Skin of body (tissue), 2 donors: Measurements from ENCODE around the gene DDO. TPM values are rescaled to one million over a fixed set of nuclear protein-coding genes. Genes with fewer than 3 reads are reported as not detected.
A peak's percentile ranks its signal among the peaks of the same experiment; 100 is the strongest.
"Not testable (repeated sequence)": the region's sequence is repeated elsewhere in the genome, so short reads cannot be mapped to it uniquely, and the experiment has no call there.

Experiments used
- DNase-seq: peaks from one replicate; lab custom pipeline; 2025; lab: John Stamatoyannopoulos, UW
- total RNA-seq: library from RNA; depleted of rRNA; stranded (reverse); fragments of >200 nt; gene quantifications from one replicate; pipeline ENCODE4 v1.2.3, GENCODE V29; 2014

DDO gene, protein sequence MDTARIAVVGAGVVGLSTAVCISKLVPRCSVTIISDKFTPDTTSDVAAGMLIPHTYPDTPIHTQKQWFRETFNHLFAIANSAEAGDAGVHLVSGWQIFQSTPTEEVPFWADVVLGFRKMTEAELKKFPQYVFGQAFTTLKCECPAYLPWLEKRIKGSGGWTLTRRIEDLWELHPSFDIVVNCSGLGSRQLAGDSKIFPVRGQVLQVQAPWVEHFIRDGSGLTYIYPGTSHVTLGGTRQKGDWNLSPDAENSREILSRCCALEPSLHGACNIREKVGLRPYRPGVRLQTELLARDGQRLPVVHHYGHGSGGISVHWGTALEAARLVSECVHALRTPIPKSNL
- total RNA-seq: 1.3 TPM

DNA sequence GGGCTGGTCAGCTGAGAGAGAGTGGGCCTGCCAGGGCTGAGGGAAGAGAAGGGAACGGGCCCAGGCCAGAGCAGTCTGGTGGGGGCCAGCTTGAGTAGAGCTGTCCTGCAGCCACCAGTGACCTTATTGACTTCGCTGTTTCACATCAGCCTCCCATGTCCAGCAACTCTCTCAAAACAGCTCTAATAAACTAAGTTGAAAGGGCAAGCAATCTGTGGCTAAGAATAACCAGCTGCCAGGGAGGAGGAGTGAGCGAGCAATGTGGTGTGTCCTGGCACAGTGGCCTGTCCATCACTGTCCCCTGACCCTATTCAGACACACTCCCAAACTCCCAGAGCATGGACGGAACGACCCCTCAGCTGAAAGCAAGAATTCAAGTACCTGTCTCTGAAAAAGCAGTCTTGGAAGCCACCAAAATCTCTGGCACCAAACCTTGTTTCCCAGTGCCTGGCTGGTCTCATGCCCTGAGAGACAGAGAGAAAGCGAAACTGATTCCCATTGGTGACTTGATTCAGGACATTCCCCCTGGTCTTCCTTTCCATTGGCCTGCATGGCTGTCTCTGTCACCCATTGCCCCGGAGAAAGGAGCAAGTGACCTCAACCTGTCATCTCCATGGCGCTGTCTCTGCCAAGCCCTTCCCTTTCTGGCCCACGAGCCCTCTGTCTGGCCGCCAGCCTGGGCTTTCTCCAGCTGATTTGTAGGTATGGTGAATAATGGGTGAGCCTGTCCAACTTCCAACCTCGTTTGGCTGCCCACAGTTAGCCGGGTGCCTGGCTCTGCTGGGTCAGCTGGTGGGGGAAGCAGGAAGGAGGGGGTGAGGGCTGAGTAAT, at the start of gene DDO:
TSS of gene DDO (minus strand) at position 490 of the 831 bp plus-strand sequence. CDS start 2,113 bp downstream, outside the sequence.
- no peak for DNase-seq

DNA sequence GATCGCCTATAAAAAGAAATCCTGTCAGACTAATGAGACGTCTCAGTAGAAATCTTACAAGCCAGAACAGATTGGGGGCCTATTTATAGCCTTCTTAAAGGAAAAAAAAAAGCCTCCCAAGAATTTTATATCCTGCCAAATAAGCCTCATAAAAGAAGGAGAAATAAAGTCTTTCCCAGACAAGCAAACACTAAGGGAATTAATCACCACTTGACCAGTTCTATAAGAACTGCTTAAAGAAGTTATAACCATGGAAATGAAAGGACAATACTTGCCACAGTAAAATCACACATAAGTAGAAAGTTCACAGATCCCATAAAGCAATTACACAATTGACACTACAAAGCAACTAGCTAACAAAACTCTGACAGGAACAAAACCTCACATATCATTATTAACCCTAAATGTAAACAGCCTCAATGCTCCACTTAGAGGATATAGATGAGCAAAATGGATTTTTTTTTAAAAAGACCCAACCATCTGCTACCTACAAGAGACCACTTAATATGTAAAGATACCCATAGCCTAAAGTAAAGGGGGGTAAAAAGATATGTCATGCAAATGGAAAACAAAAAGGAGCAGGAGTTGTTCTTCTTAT, 47.6 kb upstream of the DDO start:
- no peak for DNase-seq

DNA sequence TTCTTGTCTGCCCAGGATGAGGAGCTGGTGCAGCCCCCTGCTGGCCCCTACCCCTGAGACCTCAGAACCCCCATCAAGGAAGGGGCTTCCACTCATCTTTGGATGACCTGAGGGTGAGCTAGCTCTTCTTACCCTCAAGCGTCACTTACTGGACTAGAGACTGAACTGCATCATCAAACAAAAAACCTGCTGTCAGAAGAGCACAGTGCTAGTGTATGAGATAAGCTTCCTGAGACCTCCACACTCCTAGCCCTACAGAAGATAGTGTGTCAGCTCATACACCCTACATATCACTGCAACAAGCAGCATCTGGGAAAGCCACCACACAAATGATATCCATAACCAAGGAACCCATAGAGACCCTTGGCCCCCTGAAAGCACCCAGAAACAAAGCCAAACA, 46.0 kb upstream of the DDO start:
- DNase-seq: no peak

DNA sequence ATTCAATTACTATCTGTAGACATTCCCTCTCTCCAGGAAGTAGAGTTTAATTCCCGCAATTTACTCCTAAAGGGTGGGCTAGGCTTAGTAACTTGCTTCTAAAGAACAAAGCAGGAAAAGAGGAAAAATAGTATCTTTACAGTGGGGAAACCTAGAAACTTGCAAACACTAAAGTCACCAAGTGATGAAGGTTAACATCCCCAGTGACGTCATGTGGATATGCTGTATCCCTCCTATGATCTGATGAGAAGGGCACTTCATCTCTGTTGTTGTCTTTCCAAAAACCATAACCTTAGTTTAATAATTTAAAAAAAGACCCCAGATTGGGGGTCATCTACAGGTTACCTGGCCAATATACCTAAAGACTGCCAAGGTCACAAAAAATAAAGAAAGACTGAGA, 43.8 kb upstream of the DDO start:
- no peak for DNase-seq

DNA sequence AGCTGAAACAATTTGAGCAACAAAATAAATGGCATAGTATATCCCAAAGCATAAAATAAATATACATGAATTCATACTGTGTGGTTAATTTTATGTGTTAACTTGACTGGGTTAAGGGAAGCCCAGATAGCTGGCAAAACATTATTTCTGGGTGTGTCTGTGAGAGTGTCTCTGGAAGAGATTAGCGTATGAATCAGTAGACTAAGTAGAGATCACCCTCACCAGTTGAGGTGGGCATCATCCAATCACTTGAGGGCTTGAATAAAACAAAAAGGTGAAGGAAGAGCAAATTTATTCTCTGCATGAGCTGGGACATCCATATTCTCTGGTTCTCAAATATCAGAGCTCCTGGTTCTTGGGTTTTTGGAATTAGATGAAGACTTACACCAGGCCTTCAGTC, 43.1 kb upstream of the DDO start:
- DNase-seq: no peak

DNA sequence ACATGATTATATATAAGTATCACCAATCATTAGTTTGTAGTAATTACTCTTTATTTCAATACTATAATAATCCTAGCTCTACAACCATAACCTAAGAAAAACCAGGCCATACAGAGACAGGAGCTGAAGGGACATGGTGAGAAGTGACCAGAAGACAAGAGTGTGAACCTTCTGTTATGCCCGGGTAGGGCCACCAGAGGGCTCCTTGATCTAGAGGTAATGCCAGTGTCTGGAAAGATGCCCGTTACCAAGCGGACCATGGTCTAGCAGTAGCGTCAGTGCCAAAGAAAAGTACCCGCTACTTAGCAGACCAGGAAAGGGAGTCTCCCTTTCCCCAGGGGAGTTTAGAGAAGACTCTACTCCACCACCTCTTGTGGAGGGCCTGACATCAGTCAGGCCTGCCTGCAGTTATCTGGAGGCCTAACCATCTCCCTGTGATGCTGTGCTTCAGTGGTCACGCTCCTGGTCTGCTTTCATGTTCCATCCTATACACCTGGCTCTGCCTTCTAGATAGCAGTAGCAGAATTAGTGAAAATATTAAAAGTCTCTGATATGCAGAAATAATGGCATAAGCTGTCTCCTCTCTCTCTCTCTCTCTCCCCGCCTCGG, 42.3 kb upstream of the DDO start:
- DNase-seq: not testable (repeated sequence)

DNA sequence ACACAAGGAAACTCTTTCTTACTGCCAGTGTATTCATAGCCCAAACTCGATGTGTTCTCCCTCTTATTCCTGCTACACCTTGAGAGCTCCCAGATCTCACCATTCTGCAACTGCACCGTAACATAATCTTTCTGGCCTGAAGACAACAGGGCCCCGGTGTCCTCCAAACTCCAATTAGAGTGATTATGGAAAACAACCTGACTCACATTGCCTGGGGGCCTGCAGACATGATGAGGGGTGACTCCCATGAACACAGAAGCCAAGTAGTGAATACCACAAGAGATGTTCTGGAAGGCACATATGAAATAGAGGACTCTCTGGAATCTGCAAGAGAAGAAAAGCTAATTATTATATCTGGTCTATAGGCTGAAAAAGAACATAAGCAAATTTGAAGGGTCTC, 41.3 kb upstream of the DDO start:
- no peak for DNase-seq

DNA sequence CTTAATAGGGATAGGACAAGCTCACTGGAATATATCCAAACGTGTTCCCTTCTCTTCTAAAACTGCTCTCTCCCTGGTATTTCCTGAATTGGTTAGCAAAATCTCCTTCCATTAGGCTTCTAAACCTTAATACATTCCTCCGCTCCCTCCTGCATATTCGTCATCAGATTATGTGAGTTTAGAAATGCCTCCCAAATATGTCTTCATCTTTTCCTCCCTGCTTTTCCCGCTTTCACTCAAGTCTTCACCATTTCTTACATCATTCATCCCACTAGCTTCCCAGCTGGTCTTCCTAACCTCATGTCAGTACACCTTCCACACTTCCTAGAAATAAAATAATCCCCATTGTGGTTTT, 34.1 kb upstream of the DDO start:
- no peak for DNase-seq

DNA sequence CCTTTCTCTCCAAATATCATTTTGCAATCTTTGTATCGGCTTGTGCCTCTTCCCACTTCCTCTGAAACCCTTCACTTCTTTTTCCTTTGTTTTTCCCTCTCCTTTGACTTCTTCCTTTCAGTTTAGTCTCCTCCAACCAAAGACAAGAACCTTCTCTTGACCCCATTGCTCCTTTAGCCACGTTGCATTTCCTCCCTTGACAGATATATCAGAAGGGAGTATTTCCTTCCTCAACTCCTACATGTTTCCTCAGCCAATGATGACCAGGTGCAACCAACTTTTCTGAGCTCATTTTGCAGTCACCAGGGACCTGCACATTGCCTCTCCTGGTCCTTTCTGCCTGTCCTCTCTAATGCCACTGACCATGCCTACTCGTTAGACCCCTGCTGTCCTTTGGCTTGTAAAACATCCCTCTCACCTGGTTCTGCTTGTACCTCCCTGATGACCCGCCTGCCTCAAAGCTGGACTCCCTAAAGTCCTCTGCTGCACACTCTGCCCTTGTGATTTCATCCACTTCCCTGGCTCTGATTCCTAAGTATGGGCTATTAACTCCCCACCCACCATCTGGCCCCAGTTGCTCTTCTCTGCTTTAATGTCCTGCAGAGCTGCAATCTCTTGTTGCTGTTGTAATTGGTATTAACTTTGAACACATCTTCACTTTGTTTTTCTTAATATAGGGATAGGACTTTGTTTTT, 33.6 kb upstream of the DDO start:
- no peak for DNase-seq

DNA sequence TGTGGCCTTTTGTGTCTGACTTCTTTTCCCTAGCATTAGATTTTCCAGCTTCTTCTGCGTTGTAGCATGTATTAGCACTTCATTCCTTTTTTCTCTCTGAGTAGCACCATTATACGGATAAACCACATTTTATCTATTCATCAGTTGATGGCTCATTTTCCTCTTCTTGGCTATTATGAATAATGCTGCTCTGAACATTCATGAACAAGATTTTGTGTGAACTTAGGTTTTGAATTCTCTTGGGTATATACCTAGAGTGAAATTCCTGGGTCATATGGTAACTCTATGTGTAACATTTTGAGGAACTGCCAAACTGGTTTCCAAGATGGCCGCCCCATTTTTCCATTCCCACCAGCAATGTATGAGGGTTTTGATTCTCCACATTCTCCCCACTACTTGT, 32.4 kb upstream of the DDO start:
- no peak for DNase-seq

DNA sequence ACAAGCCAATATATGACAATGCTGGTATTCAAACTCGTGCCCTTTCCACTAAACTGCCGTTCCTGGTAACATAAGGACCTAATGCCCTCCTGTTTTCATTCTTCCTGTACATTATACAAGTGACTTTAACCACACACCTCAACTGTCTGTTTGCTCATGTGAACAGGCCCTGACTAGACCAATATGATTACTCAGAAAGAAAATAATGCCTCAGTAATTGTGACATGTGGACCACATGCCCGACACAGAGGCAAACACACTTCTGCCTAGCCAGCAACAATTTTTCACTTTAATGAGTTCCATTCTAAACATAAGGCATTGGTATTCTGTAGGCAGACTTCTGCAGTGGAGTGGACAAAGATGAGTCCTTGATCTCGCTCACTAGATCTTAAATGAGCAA, 31.0 kb upstream of the DDO start:
- DNase-seq: no peak

DNA sequence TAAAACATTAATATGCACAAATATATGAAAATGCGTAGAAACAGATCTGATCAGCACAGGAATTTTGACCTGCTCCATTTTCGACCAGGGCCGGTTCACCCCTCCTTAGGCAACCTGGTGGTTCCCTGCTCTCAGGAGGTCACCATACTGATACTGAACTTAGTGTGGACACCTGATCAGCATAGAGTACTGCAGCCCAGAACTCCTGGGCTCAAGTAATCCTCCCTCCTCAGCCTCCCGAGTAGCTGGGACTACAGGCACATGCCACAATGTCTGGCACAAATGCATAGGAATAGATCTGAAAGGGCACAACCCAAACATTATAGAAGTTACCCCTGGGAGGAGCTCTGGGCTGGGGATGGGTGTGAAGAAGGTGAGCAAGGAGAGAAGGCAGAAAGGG, 24.7 kb upstream of the DDO start:
- DNase-seq: no peak

DNA sequence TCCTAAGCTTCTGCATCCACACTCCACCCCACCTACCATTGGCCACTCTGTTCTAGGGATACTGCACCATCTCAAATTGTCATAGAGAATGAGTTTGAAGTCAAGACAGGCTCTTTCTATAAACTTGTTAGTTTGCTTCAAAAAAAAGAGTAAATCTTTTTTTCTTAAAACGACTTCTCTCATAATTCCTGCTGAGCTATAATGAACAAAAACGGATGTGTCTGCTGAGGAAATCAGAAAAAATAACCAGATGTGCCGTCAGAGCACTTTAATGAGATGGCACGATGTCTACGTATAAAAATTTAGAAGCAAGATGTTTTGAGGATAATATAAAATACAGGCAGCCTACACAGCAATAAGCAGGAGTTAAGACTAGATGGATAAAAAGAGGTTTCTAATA, 24.0 kb upstream of the DDO start:
- peak; percentile 29 for DNase-seq

DNA sequence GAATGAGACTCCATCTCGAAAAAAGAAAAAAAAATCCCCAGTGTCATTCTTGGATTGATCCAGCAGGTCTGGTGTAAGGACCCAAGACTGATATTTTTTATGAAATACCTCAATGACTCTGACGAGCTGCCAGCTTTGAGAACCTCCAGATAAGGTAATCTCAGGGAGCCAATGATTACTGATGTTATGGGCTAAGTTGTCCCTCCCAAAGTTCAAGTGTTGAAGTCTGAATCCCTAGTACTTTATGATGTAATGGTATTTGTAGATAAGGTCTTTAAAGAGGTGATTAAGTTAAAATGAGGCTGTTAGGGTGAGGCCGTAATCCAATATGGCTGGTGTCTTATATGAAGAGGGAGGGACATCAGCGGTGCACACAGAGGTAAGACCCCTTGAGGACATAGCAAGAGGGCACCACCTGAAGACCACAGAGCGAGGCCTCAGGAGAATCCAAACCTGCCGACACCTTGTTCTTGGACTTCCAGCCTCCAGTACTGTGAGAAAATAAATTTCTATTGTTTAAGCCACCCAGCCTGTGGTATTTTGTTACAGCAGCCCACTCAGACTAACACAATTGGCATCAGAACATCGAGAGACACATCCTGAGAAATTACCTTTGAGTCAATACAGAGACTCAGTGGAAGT, 19.7 kb upstream of the DDO start:
- DNase-seq: no peak

DNA sequence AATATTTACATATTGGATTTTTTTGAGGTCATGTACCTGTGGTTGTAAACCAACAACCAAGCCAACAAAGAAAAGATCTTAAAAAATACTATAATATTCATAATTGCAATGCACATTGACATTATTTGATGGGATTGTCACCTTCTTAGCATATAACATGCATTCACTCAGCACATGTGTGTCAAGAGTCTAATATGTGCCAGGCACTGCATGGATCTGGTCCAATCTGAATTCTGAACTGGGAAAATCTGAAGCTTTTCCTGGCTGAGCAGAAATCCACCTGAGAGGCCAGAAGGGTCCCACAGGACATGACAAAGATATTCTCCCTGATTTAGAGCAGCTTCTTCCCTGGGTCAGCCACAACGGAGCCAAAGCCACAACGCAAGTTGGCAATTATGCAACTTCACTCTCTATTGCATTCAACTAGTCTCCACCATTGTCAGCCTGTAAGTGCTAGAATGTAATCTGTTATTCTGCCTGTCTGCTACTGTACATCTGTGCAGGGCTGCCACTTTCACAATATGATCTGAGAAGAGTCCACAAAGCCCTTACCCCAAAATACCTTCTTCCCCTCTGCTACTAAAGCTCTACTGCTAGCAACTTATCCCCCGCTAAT, 17.0 kb upstream of the DDO start:
- DNase-seq: no peak

DNA sequence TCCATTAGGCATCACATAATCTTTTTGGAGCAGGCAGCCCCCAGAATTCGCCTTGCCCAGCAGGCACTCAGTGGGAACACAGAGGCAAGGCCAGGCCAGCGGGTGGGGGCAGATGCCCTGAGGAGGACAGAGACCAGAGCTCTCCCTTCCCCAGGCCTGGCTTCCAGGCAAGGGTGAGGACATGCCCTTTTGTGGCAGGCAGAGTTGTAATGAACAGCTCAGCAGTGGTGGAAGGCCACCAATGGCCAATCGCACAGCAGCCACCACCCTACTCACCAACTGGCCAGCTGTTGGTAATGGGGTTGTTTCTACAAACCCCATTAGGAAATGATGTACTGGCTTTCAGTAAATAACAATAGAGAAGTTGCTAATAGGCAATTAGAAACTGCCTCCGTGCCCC, 15.4 kb upstream of the DDO start:
- DNase-seq: no peak

DNA sequence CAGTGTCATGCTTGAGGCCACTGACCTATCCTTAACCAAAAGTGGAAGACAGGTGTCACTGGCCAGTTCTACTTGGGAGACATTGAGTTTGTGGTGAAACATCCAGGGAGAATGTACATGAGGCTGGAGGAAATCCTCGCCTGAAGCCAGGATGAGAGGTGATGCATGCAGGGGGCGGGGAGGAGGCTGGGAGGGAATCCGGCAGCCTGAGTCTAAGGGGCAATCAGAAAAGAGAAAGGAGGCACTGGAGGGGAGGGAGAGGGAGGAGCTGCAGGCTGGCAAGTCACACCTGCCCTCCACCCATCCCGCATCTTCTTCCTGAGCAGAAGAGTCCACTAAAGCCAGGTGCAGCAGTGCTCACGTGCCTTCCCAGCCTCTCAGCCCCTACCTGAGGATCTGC, 14.9 kb upstream of the DDO start:
- DNase-seq: no peak

DNA sequence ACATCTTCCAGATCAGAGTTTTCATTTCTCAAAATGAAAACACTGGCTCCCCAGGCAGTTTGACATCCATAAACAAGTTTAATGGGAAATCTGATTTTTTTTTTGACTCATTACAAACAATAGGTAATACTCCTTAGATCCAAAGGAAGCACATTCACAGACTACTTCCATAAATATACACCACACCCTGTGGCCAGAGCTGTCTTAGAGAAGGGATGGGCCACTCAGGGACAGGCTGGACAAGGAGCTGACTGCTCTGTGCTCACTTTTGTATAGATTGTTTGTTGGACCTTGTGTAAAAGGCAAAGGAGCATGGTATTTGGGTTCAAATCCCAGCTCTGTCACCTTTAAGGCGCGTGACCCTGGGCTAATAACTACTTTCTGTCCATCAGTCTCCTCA, 12.8 kb upstream of the DDO start:
- DNase-seq: no peak

DNA sequence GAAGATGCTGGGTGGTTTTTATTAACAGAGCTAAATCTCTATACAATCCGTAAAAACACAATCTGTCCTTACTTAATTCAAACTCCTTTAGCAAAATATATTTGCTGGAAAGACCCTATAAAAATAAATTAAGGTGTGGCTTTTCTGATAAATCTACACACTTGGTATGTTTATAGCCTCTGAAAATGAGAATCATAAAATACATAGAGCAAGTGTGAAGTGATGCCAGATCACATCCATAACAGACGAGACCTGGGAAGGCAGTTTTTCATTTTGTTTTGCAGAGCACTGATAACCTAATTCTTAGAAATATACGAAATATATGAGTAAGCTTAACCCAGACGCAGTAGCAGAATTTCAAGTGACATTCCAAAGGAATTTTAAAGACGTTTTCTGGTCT, 10.4 kb upstream of the DDO start:
- DNase-seq: no peak

DNA sequence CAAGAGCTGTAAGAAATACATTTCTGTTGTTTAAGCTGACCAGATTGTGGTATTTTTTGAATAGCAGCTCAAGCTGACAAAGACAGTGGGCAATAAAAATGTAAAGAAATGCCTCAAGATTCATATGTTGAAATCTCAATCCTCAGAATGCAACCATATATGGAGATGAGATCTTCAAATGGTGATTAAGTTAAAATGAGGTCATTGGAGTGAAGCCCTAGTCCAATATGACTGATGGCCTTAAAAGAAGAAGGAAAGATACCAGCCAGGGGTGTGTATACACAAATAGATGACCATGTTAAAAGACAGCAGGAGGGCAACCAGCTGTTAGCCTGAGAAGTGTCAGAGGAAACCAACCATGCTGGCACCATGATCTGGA, 7.1 kb upstream of the DDO start:
- DNase-seq: no peak
